ENCODE results near the gene TEX44. TPM values are rescaled to one million over a fixed set of nuclear protein-coding genes. Genes with fewer than 3 reads are reported as not detected.

TEX44 gene
- total and polyA plus RNA-seq, 2 of the 13 experiments (the other 11 are each of a cell fraction or from before 2014, with no cell fraction given), result not detected

DNA sequence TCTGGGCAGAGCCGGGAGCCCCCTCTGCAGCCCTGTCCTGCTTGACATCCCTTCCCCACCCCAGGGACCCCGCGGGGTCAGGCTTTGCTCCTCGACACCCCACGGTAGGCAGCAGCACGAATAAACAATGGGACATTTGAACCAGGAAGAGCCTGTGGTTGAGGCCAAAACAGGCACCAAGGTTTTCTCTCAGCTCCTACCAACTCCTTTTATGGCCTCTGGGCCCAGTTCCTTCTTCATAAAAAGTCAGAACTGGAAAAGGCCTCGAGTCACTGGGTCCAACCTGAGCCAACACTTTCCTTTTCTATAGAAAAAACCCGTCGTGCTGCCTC, 20.6 kb downstream of the TEX44 start:
- Histone ChIP-seq H3K4me2 (ENCODE audit: low read depth, low read length) (peak overlapping the region; percentile 72), H3K4me1 (ENCODE audit: insufficient read depth, low read length) (peaks cover 71% of the 10 kb centered on the region), H3K36me3 (replicated peaks in 1 of 2; ENCODE audit: control insufficient read depth in 1 of 2, insufficient read depth in 2 of 2, low read length in 2 of 2) (no peaks in the 10 kb centered on the region), H4K20me1 (ENCODE audit: insufficient read depth, low read length) (no peaks in the 10 kb centered on the region), H2AFZ (ENCODE audit: low read length) (no peak overlapping the region), H3K9ac (ENCODE audit: insufficient read depth, low read depth, low read length) (peak overlapping the region; percentile 60), H3K9me3 (ENCODE audit: low read length) (no peaks in the 10 kb centered on the region), H3K4me3 (replicated peaks in 1 of 3; ENCODE audit: insufficient read depth in 1 of 3, low read depth in 2 of 3, low read length in 3 of 3) (peak overlapping the region in 2 of 3 experiments; percentile 1 to 45; a peak in 1 of 6 replicates), H3K79me2 (ENCODE audit: insufficient read depth, low read length) (no peaks in the 10 kb centered on the region), H3K27ac (ENCODE audit: extremely low read length, insufficient read depth, low read length) (peak overlapping the region; percentile 33), H3K27me3 (ENCODE audit: control insufficient read depth in 1 of 2, insufficient read depth in 2 of 2, low read length in 2 of 2) (peaks cover 2 to 6% of the 10 kb centered on the region in 2 experiments; a peak in 2 of 5 replicates)
- in situ Hi-C loops (cut with HindIII; ENCODE audit: extremely low pct_ligation_motif_present, low pct_unique_long_range_greater_than_20kb), result loop anchor here (5.0 kb wide), 2 partner anchors 59 to 99 kb away; no protein-coding TSS in a partner anchor
- ATAC-seq (peak; percentile 5), FAIRE-seq (no peak), DNase-seq (ENCODE audit: low spot score) (peak; percentile 42)
- intact Hi-C loops (cut with micrococcal nuclease; ENCODE audit: unreplicated experiment), result loop anchor here (2.0 kb wide), 2 partner anchors 102 to 168 kb away; partner anchors contain the start of gene PDE6D
- no TSS peak for BruUV-seq (replicated peaks)
- ChIA-PET CTCF (ENCODE audit: low intra/inter-chr PET ratio, low total read pairs) (interaction anchor here (1.9 to 3.7 kb wide), 4 partner anchors 57 to 101 kb away, joined by 7 to 39 read pairs (median 11); no protein-coding TSS in a partner anchor), POLR2A (interaction anchor here (0.9 to 2.1 kb wide), 9 partner anchors 9 to 149 kb away, joined by 3 to 14 read pairs (median 5); partner anchors contain the start of gene NCL)
- 25% methylated on average over 9 of the region's 9 CpGs for WGBS (ENCODE audit: low lambda C conversion rate)
- TF ChIP-seq REPIN1 (CRISPR knock-in tag; IDR thresholded peaks at IDR 0.05; ENCODE audit: borderline replicate concordance, low read depth) (no peak), ATAD3A (CRISPR knock-in tag; IDR thresholded peaks at IDR 0.05) (no peak), REXO4 (CRISPR knock-in tag; IDR thresholded peaks at IDR 0.05; ENCODE audit: borderline replicate concordance) (no peak), ZFP82 (CRISPR knock-in tag; IDR thresholded peaks at IDR 0.05; ENCODE audit: borderline replicate concordance) (0 out of 2 replicates have a peak, but pooled peaks have one; percentile 2), NCOA2 (CRISPR knock-in tag; IDR thresholded peaks at IDR 0.05) (0 out of 2 replicates have a peak, but pooled peaks have one; percentile 4), SAP130 (CRISPR knock-in tag; IDR thresholded peaks at IDR 0.05; ENCODE audit: low read depth) (0 out of 2 replicates have a peak, but pooled peaks have one; percentile 1), ELF1 (CRISPR knock-in tag; IDR thresholded peaks at IDR 0.05) (peak; percentile 68), SMYD3 (CRISPR knock-in tag; IDR thresholded peaks at IDR 0.05) (0 out of 2 replicates have a peak, but pooled peaks have one; percentile 5), ZNF772 (CRISPR knock-in tag; IDR thresholded peaks at IDR 0.05) (no peak), ELF3 (CRISPR knock-in tag; IDR thresholded peaks at IDR 0.05) (0 out of 2 replicates have a peak, but pooled peaks have one; percentile 6), ZNF878 (CRISPR knock-in tag; IDR thresholded peaks at IDR 0.05) (0 out of 2 replicates have a peak, but pooled peaks have one; percentile 4)
- TF ChIP-seq, protein P1, sequence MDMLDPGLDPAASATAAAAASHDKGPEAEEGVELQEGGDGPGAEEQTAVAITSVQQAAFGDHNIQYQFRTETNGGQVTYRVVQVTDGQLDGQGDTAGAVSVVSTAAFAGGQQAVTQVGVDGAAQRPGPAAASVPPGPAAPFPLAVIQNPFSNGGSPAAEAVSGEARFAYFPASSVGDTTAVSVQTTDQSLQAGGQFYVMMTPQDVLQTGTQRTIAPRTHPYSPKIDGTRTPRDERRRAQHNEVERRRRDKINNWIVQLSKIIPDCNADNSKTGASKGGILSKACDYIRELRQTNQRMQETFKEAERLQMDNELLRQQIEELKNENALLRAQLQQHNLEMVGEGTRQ (IDR thresholded peaks at IDR 0.05; ENCODE audit: low read depth, low read length), result no peak
- TF ChIP-seq, protein P1 (CRISPR knock-in tag; IDR thresholded peaks at IDR 0.05; ENCODE audit: borderline replicate concordance), result no peak
- TF ChIP-seq, protein P2, sequence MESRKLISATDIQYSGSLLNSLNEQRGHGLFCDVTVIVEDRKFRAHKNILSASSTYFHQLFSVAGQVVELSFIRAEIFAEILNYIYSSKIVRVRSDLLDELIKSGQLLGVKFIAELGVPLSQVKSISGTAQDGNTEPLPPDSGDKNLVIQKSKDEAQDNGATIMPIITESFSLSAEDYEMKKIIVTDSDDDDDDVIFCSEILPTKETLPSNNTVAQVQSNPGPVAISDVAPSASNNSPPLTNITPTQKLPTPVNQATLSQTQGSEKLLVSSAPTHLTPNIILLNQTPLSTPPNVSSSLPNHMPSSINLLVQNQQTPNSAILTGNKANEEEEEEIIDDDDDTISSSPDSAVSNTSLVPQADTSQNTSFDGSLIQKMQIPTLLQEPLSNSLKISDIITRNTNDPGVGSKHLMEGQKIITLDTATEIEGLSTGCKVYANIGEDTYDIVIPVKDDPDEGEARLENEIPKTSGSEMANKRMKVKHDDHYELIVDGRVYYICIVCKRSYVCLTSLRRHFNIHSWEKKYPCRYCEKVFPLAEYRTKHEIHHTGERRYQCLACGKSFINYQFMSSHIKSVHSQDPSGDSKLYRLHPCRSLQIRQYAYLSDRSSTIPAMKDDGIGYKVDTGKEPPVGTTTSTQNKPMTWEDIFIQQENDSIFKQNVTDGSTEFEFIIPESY (CRISPR knock-in tag; IDR thresholded peaks at IDR 0.05), result no peak
- TF ChIP-seq, protein P3, sequence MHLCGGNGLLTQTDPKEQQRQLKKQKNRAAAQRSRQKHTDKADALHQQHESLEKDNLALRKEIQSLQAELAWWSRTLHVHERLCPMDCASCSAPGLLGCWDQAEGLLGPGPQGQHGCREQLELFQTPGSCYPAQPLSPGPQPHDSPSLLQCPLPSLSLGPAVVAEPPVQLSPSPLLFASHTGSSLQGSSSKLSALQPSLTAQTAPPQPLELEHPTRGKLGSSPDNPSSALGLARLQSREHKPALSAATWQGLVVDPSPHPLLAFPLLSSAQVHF (CRISPR knock-in tag; IDR thresholded peaks at IDR 0.05), result no peak
- TF ChIP-seq, protein P4, sequence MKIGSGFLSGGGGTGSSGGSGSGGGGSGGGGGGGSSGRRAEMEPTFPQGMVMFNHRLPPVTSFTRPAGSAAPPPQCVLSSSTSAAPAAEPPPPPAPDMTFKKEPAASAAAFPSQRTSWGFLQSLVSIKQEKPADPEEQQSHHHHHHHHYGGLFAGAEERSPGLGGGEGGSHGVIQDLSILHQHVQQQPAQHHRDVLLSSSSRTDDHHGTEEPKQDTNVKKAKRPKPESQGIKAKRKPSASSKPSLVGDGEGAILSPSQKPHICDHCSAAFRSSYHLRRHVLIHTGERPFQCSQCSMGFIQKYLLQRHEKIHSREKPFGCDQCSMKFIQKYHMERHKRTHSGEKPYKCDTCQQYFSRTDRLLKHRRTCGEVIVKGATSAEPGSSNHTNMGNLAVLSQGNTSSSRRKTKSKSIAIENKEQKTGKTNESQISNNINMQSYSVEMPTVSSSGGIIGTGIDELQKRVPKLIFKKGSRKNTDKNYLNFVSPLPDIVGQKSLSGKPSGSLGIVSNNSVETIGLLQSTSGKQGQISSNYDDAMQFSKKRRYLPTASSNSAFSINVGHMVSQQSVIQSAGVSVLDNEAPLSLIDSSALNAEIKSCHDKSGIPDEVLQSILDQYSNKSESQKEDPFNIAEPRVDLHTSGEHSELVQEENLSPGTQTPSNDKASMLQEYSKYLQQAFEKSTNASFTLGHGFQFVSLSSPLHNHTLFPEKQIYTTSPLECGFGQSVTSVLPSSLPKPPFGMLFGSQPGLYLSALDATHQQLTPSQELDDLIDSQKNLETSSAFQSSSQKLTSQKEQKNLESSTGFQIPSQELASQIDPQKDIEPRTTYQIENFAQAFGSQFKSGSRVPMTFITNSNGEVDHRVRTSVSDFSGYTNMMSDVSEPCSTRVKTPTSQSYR (CRISPR knock-in tag; IDR thresholded peaks at IDR 0.05; ENCODE audit: borderline replicate concordance), result no peak
